ACHN (cell line): ENCODE data around the gene AKIRIN2.
"Not testable (repeated sequence)": the region's sequence is repeated elsewhere in the genome, so short reads cannot be mapped to it uniquely, and the experiment has no call there.

Experiments
- DNase-seq: peaks from one replicate; pipeline ENCODE4 v3.0.0-alpha.2; 2015
- in situ Hi-C: cut with HindIII; loops from 2 replicates; pipeline ENCODE4 v1.10.0; 2017; ENCODE audit warnings: low sequenced_read_pairs, low pct_ligation_motif_present, low pct_unique_long_range_greater_than_20kb

Gene AKIRIN2

DNA sequence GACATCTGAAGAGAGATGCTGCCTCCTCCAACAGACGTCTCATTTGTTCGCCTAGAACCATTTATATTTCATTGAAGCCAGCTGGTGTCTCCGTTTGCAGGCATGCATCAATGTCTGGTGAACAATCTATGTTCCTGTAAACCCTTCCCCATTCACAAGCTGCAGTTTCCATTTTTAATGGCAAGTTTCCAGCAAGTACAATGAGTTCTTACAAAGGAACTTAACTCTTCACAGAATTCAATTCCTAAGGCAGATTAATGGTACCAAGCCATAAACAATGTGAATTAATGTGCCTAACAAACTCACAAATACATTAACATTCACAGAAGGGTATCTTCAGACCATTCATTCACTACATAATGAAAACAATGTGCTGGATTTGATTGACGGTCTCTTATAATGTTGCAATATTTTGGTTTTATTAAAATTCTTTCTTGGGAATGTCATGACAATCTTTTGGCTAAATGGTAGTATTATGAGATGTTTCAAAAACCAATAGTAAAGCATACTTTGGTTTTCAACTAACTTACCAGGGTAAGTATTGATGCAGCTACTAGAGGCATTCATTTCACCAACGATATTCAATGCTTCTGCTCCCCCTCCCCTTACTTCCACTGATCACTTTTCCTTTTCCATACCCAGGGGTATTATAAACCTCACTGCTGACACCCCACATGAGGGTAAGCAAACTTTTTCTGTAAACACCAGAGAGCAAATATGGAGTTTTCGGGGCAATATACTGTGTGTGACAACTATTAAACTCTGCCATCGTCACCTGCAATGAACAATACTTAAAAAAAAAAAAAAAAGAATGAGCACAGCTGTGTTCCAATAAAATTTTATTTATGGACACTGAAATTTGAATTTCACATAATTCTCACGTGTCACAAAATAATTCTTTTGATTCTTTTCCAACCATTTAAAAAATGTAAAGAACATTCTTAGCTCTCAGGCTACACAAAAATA lies 4.2 kb downstream of the AKIRIN2 start:
- in situ Hi-C loops, result no loop called here
- DNase-seq, result no peak

DNA sequence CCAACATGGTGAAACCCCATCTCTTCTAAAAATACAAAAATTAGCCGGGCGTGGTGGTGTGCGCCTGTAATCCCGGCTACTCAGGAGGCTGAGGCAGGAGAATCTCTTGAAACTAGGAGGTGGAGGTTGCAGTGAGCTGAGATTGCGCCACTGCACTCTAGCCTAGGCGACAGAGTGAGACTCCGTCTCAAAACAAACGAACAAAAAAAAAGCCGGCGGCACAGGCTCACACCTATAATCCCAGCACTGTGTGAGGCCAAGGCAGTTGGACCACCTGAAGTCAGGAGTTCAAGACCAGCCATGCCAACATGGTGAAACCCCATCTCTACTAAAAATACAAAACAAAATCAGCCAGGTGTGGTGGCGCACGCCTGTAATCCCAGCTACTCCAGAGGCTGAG lies 5.2 kb downstream of the AKIRIN2 start:
- in situ Hi-C loops, DNase-seq: not testable (repeated sequence)

DNA sequence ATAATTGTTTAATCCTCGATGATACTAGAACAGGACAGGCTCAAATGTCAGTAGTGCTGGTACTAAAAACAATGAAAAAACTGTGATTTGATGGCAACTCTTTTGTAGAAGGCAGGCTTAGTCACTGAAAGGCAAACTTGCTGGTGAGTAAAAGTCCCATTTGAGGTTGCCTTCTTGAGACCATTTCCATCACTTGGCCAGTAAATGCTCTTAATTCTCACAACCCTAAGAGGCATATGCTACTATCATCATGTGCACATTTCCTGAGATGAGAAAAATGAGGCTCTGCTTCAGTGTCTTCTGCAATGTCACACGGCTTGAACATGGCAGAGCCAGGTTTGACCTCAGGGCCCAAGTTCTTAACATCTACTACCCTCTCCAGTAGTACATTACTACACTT lies 9.9 kb downstream of the AKIRIN2 start:
- in situ Hi-C loops, result no loop called here
- DNase-seq, result no peak

DNA sequence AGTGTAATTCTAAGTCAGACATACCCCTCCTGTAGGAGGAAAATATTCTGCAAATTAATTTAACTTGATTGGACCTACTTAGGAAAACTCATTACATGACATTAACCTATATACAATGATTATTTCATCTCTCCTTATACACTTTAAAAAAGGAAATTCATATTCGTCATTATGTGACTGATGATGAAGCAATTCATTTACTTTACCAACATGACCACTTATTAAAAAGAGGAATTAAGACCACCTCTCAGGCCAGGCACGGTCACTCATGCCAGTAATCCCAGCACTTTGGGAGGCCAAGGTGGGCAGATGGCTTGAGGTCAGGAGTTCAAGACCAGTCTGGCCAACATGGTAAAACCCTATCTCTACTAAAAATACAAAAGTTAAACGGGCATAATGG lies 11.6 kb downstream of the AKIRIN2 start:
- no peak for DNase-seq
- in situ Hi-C loops, result no loop called here

DNA sequence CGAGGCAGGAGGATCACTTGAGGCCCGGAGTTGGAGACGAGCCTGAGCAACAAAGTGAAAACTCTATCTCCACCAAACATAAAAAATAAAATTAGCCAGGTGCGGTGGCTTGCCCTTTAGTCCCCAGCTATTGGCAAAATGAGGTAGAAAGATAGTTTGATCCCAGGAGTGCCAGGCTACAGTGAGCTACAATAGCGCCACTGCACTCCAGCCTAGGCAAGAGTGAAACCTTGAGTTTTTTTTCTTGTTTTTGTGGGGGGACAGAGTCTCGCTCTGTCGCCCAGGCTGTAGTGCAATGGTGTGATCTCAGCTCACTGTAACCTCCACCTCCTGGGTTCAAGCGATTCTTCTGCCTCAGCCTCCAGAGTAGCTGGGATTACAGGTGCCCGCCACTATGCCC lies 14.1 kb downstream of the AKIRIN2 start:
- in situ Hi-C loops, DNase-seq: not testable (repeated sequence)

DNA sequence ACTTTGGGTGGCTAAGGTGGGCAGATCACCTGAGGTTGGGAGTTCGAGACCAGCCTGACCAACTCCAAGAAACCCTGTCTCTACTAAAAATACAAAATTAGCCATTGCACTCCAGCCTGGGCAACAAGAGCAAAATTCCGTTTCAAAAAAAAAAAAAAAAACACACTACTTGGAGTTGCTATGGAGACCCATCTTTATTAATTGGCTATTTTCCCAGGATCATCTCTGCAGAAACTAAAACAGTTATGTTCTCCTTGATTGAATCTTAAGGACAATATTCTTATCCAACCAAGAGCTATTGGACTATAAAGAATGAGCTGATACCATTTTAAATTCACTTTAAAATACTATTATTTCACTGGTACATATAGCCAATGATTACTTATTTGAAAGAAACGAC lies 14.7 kb downstream of the AKIRIN2 start:
- no peak for DNase-seq
- in situ Hi-C loops, result no loop called here

DNA sequence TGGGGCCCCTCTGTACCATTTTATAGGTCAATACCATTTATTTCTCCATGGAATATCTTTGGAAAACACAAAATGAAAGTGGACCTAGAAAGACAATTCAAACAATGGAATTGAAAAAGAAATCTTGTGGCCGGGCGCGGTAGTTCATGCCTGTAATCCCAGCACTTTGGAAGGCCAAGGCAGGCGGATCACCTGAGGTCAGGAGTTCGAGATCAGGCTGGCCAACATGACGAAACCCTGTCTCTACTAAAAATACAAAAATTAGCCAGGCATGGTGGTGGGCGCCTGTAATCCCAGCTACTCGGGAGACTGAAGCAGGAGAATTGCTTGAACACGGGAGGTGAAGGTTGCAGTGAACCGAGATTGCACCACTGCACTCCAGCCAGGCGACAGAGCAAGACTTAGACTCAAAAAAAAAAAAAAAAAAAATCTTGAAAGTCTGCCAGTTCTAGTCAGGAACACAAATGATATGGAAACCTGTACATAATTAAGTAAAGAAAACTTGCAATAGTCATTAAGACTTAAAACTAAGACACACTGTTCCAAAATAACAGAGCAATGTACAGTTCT lies 15.3 kb downstream of the AKIRIN2 start:
- DNase-seq, in situ Hi-C loops: not testable (repeated sequence)

DNA sequence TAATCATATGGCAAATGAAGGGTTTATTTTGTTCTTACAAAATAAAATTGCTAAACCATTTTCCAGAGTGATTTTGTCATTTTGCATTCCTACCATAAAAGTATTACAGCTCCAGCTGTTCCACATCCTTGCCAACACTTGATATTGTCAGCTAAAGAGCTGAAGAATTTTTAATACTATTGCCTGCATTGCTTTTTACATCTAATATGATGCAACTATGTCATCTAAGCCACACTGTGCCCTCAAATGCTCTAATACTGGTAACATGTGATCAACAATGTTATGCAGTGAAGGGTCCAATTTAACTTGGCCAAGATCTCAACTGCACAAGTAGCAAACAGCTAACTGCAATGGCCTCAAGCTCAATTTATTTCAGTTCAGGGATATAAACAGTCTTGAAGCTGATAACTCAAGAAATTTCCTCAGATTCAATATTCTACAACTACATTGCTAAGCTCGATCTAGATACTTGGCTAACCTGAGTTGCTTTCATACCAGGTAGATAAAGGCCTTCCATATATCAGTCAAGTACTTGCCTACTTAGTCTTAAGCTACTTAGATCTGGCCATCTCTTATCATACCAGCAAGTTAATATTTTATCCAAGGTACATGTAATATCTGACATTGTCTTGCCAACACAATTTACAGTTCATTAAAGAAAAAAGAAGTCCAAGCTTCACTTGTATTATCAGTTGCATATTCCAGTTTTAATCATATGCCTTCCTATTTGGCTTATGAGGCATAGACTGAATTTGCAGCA lies 17.0 kb downstream of the AKIRIN2 start:
- DNase-seq, result no peak
- in situ Hi-C loops, result no loop called here

DNA sequence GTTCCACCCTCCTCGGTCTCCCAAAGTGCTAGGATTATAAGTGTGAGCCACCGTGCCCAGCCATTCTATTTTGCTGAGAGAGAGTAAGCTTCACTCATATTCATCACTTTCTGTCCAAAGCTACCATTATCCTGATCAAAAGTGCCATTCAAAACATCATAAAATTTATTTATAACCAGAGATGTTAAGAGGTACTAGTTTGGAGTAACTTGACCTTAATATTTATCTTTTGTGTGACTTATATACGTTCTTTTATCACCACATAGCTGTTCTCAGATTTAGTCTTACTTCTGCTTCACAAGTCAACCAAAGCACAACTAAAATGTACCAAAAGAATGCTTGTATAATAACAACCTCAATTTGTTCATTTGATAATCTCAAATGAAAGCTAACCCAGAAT lies 18.1 kb downstream of the AKIRIN2 start:
- in situ Hi-C loops, result no loop called here
- no peak for DNase-seq

DNA sequence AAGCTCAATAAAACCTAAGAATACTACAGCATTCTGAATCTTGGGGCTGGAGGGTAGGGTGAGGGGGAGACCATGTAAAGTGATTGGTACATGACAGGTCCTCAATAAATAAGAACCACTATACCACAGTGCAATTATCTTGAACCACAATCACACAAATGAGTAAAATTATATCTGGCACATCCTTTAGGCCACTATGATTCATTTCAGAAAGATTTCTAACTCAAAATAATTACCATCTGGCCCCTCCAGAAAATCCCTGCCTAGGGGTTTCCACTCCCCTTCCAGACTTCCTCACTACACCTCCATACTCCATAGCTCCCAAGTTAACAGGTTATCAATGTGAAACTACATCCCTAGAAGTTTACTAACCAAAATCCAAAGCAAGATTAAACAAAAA lies 19.7 kb downstream of the AKIRIN2 start:
- DNase-seq, result no peak
- in situ Hi-C loops, result no loop called here

DNA sequence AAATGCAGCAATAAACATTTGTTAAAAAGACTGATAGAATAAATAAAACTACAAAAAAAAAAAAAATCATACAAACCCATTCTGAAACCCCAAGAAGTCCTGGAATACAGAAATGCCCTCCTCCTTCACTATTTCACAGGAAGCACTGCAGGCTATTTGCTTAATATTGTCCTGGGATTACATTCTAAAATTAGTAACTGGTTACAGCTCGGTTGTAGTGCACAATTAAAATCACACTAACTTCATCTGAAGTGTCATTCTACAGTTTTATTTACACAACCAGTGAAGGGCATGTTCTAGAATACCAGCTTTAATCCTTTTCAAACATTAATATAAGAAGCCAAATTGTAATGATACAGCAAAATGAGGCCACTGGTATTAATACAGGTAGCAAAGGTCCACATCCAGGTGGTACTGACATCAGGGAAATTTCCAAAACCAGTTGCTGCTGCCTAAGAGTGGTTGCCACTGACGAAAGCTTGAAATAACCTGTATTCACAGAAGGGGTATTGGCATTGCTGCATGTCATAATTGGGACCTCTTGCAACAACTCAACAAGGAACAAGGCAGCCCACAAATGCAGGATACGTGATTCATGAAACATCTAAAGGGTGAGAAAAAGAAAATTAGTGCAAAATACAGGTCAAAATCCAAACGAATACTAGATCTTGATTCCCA lies 26.9 kb downstream of the AKIRIN2 start:
- in situ Hi-C loops, result no loop called here

DNA sequence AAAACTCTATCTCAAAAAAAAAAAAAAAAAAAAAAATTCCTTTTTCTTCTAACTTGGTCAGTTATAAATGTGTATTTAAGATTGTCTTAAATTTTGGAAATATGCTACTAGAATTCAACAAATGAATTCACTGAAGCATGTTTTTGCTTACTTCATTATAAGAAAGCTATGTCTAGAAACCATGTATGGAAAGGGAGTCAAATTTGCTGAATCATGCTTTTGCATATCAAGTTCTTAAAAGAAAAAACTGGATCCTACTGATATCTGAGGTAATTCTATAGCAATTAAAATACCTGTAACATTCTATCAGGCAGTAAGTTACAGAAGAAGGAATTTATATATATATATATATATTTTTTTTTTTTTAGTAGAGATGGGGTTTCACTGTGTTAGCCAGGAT lies 27.7 kb downstream of the AKIRIN2 start:
- in situ Hi-C loops, result no loop called here
- no peak for DNase-seq

More for the DNA sequence above, 26.9 kb downstream of the AKIRIN2 start:
- DNase-seq, result no peak

DNA sequence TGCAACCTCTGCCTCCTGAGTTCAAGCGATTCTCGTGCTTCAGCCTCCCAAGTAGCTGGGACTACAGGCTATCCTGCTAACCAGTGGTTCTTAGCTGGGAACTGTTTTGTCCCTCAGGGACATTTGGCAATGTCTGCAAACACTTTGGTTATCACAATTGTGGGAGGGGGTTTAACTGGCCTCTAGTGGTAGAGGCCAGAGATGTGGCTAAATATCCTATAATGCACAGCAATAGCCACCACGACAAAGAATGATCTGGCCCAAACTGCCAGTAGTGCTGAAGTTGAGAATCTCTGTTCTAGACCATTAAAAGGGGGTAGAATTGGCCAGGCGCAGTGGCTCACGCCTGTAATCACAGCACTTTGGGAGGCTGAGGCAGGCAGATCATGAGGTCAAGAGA lies 28.8 kb downstream of the AKIRIN2 start:
- DNase-seq, result no peak
- in situ Hi-C loops, result no loop called here

DNA sequence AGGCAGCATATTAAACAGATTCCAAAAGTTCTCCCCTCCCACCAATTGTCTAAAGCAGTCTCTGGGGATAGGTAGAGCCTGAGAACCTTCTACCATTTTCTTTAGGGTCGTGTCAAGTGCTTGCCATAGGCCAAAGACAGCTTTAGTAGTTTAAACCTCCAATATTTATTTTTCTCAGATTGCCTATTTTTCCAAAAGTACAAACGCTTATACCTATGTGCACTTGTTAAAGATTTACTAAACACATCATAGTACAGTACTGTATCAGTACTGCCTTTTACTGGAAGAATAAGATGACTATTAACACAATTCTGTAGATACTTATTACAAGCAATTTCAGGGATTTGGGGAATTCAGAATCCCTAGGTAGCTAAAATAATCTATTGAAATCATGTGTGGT lies 29.4 kb downstream of the AKIRIN2 start:
- in situ Hi-C loops, result no loop called here
- no peak for DNase-seq

DNA sequence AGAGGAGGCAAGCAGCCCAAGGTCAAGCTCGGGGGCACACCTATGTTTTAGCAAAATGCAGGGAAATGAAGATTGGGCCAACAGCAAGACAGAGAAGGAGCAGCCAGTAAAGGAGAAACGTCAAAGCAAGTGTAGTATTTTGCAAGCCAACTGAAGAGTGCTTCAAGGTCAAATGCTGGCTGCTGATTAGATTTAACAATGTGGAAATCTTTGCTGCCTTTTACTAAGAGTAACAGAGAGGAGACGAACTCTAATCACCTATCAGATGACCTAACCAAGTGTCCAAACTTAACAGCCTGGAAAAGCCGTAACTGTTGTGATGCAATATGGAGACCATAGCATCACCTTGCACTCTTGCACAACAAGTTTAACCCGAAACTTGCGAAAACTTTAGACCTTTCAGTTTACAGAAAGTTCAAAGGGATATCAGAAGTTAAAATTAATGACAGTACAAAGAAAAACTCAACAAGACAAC lies 30.4 kb downstream of the AKIRIN2 start:
- DNase-seq, result no peak
- in situ Hi-C loops, result no loop called here

DNA sequence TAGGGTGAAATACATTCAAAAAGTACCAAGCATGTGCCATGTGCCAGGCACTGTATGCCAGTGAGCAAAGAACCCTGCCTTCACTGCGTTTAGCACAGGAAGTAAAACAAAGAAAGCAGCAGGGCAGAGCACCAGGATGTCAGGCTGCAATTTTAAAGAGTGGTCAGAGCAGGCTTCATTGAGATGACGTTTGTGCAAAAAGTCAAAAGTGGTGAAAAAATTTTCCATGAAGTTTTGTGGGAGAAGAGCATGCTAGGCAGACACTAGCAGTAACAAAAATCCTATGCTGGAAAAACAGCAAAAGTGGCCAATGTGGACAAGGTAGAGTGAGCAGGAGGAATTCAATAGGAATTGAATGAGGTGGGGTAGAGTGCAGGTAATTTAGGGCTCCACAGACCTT lies 31.3 kb downstream of the AKIRIN2 start:
- DNase-seq, result peak; percentile 6
- in situ Hi-C loops, result no loop called here

DNA sequence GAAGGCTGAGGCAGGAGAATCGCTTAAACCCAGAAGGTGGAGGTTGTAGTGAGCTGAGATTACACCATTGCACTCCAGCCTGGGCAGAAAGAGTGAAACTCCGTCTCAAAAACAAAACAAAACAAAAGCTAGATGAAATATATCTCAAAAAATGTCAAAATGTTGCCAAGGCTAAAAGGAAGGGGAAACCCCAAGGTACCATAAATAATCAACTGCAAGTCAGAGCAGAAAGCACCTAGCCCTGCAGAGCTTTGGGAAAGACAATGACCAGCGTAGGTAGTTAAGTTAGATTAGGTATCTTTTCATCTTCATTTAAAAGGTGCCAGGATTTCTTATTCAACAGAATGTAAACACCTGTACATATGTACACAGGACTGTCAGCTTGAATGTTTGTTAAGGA lies 33.0 kb downstream of the AKIRIN2 start:
- in situ Hi-C loops, result no loop called here
- no peak for DNase-seq

DNA sequence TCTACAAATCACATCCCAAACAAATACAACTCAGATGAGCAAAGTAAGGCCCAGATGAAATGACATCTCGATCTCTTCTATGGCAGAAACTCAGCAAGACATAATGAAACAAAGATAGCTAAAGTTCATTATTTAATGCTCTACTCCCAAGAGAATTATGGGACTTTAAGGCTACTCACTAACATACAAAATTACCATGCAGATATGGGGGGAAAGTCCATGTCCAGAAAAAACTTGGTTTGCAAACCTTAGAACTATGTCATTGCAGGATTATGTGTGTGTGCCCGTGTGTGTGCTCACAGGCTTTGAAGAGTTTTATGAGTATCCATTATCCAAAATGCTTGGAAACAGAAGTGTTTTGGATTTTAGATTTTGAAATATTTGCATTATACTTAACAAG lies 34.0 kb downstream of the AKIRIN2 start:
- no peak for DNase-seq
- in situ Hi-C loops, result no loop called here

DNA sequence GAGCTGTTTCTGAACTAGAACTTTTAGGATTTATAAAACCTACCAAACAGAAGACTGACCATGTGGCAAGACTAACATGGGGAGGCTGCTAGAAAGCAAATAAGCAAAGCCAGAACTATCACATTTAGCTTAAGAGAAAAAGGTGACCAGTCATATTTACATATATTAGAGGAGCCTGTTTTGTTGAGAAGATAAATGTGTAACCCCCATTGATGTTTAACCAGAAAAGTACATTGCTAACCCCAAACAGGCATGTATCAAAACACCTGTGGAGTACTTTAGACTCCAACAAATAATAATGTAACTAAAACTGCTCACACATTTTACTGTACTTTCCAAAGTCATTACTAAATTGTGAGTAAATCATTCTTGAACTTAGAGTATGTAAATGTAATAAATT lies 35.0 kb downstream of the AKIRIN2 start:
- in situ Hi-C loops, result no loop called here
- no peak for DNase-seq
